Daoy (cell line): Measurements from ENCODE around the gene RADIL. TPM values are rescaled to one million over a fixed set of nuclear protein-coding genes. Genes with fewer than 3 reads are reported as not detected.
A peak's percentile ranks its signal among the peaks of the same experiment; 100 is the strongest.

ENCODE experiments used
- DNase-seq: peaks from one replicate; pipeline ENCODE4 v3.0.0-alpha.2; 2015; ENCODE audit warnings: low read depth
- total RNA-seq: library from RNA; depleted of rRNA; stranded (reverse); fragments of >200 nt; shearing (Covaris generic); gene quantifications from 2 replicates; pipeline ENCODE4 v1.2.3, GENCODE V29; 2014

RADIL gene
- total RNA-seq, 1 experiment from 2014 or later: 0.40 TPM

DNA sequence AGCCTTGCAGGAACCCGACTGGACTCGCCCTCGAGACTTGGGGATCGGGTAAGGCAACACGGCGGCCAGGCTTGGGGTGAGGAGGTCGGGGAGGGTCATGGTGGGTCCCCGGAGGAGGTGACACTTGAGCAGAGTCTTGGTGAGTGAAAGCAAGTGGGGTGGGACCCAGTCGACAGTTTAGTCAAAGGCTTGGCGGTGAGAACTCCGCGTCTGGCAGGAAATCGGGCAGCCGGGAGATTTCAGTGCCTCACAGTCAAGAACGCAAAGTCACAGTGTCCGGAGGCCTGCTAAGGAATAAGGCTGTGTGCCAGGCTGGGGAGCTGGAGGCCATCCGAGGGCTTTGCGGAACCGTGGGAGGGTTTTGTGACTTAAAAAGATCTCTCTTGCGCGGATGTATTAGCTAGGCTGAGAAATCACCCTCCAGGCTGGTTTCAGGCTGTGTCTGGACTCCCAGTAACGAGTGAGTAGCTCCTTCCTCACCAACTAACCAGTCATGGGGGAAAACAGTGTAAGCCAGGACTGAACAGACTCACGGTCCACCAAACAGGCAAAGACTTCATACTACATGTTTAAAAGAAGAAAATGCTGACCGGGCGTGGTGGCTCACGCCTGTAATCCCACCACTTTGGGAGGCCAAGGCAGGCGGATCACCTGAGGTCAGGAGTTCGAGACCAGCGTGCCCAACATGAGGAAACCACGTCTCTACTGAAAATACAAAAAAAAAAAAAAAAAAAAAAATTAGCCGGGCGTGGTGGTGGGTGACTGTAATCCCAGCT lies 107.5 kb downstream of the RADIL start:
- peak; percentile 47 for DNase-seq

DNA sequence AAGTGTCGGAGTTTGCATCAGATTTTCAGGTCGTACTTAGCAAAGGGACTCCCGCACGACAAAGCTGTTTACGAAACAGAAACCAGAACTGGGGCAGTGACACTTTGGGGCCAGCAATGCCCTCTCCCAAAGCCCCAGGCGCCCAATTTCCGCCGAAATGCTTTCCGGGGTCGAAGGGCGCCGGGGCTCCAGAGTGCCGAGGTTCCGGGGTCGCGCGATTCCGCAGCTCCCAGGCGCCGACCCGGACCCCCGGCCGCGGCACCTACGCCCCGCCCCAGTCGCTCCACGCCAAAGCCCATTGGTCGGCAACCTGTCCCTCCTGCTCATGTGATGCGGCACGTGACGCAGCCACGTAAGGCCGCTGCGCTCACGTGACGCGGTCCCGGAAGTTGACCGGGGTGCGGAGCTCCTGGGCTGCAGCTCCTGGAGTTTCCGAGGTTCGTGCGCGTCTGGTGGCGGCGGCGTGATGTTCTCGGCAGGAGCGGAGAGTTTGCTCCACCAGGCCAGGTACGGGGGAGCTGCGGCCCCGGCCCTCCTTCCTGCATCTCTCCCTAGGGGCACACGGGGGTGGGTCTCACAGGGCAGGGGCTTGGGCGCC lies 108.2 kb downstream of the RADIL start, which contains the start of gene AP5Z1:
Gene AP5Z1, plus strand, starts transcription at position 374 of the 598 bp plus-strand sequence. Its CDS starts 93 bp downstream, at position 467.
- peak; percentile 99 for DNase-seq

DNA sequence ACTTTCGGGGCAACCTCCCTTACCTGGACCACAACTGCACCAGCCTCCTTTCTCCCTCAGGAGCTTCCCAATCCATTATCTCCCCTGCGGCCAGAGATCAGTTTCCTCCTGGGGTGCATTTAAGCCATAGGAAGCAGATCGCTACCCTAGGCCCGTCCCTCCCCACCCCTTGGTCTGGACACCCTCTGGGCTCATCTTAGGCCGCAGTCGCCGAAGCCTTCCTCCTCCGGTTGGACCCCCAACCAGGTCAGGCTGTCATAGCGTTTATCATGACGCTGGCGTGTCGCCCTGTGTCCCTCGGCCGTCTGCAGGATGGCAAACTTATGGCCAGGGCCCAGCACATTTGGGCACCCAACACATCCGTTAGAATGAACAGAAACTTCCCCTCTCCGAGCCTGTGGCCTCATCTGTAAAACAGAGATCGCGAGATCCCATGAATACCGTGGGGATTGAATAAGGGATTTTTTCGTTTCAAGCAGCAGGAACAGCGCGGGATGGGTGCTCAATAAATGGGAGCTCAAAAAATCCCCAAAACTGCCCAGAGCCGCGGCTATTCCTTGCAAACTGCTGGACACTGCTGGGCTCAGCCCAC lies 108.8 kb downstream of the RADIL start:
- peak; percentile 63 for DNase-seq

DNA sequence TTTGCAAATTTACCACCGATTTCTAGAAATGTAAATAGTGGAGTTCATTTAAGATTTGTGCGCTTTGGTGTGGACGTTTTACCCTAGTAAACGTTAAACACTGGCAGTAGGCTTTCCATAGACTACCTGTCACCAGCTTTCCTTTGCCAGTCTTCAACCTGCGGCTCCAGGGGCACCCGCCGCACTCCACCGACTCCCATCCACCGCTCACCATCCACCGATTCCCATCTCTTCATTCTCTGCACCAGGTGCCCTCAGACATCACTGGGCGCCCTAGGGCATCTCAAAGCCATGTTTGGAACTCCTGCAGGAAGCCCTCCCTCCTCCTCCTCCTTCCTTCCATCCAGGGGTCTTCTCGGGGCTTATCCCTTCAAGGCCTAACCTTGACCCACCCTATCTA lies 109.5 kb downstream of the RADIL start:
- DNase-seq: no peak

DNA sequence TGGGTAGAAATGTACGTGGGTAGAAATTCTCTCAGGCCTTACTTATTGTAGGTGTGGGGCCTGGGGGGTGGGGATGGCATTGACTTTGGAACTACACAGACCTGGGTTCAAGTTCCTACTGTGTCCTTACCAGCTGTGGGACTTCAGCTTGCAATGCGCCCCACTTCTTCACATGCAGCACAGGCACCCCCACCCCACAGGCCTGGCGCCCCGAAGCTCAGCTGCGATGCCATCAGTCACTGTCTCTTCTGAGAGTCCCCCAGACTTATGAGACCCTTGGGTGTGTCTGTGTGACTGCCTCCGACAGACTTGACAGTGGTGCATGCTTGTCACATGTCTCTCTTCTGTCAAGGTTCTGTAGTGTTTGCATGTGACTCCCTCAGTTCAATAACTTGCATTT lies 111.2 kb downstream of the RADIL start:
- no peak for DNase-seq

DNA sequence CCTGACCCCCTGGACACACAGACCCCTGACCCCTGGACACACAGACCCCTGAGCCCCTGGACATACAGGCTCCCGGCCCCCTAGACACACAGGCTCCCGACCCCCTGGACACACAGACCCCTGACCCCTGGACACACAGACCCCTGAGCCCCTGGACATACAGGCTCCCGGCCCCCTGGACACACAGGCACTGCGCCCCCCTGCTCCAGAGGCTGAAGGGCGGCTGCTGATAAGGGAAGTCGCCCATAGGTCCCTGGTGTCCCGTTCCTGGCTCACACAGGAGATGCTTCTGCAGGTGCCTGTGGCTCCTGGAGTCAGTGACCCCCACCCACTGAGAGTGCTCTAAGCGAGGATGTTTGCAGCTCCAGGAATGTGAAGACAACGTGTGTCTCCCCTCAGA lies 111.8 kb downstream of the RADIL start:
- DNase-seq: no peak

DNA sequence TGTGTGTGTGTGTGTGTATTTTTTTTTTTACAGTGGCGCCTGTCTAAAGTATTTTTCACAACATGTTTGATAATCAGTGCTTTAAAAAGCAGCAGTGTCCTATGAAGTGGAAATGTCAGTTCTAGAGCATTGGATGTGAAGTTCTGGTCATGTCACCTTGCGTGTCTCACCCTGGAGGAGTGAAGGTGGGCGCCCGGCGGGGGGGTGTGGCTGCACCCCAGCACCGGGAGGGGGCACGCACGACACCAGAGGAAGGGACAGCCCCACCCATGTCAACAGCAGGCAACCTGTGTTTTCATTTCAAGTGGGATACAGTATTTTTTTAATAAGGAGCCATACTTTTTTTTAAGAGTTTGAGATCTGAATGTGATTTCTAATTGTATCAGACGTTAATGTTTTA lies 112.6 kb downstream of the RADIL start:
- no peak for DNase-seq

DNA sequence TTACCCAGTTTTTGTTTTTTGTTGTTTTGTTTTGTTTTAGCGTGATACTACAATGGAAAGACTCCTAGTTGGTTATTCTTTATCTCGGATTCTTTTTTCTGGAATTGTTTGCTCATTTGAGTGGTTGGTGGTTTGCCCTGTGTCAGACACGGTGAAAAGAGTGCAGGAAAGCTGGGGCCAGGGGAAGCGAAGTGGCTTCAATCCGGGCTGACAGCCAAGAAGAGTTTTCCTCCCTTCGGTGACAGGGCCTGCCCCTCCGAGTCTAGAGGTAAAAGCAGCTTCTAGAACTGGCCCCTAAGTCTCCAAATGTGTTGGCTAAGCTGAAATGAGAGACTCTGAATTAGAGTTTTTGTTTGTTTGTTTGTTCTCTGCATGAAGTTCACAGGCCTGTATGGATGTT lies 113.8 kb downstream of the RADIL start:
- DNase-seq: no peak

DNA sequence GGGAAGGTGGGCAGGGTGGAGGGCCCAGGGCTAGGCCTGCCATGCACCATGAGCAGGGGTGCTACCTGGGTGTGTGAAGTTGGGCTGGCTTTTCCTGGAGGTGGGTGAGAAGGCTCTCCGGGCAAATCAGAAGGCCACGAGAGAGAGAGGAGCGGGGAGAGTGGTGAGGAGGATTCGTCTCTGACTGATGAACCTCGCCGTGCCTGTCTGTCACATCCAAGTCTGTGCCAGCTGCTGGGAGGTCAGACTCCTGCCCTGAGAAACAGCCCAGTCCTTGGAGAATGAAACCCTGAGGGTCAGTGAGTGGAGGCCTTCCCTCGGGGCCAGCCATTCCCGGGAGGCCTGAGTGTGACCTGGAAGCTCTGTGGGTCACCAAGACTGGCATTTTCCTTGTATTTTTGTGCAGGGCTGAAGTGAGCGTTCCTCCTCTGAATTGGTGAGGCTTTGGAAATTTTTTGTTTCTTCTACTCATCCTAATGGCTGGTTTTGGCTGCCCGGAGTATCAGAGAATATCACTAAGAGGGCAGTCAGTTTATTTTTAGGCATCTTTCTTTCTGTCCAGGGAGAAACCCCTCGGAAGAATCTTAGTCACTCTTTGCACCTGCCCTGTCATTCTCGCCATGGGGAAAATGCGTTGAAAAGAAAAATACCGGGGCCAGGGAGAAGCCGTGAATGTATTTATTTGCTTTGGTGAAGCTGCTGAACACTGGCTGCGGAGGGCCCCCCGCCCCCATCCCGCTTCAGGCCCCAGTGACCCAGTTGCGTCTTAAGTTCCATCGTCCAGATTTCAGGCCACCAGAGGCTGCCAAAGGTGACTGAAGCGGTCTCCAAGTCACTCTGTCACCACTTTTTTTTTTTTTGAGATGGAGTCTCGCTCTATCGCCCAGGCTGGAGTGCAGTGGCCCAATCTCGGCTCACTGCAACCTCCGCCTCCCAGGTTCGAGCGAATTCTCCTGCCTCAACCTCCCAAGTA lies 114.6 kb downstream of the RADIL start:
- no peak for DNase-seq

DNA sequence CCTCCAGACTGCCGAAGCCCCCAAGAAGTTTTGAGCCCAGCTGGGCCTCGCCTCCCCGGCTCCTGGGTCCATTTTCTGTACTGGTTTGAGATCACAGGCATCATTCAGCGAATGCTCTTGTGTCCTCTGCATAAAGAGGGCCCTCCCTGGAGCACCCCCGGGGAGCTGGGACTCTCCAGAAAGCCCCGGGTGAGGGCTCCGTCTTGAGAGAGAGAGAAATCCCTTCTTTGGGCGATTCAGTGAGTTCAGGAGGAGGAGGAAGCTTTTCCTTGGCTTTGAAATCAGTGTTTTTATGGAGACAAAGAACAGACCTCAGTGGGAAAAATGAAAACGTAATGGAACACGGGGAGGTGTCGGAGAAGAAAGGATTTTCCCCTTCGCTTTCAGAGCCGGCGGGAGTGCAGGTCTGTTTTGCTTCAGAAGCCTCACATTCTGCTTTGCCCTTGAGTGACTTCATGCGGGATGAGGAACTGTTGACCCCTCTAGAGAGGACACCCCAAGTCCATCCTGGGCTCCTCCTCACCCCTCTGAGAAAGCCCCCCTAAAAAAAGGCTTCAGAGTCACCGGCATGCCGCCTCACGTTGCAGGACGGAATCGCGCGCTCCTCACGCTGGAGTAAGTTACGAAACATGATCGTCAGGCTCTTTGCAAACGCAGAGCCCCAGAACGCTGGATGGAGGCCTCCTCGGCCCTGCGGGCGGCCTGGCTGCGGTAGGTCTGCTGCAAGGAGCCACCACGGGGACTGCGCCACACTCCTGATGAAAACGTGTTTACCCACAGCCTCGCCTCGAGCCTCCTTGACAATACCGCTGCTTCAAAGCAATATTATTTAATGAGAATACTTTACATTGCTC lies 116.6 kb downstream of the RADIL start:
- DNase-seq: no peak

DNA sequence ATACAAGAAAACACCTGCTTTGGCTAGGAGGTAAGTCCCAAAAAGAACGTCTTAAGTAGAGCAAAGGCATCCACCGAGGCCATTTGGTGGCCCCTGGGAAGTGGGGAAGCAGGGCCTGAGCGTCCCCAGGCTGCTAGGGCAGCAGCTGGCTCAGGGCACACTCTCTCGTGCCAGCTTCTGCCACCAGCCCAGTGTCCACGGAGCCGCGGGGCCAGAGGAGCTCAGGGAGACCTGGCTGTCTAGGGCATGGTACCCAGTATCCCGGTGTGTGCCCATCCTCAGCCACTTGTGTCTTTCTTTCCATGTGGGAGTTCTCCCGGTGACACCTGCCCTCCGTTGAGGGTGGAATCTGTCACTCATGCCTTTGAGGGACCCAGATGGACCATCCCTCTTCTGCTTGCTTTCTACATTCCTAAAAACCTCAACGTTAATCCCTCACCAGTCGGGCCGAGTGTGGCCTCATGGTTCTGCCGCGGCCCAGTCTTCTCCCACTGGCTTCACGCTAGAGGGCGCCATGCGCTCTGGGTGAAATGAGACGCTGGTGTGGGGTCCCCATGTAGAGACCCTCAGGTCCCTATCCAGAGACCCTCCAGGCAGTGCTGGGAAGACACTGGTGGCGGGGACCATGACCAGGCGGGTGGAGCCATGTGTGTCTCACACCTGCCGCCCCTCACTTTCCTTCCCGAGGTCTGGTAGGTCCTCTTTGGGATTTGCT lies 117.6 kb downstream of the RADIL start:
- no peak for DNase-seq

DNA sequence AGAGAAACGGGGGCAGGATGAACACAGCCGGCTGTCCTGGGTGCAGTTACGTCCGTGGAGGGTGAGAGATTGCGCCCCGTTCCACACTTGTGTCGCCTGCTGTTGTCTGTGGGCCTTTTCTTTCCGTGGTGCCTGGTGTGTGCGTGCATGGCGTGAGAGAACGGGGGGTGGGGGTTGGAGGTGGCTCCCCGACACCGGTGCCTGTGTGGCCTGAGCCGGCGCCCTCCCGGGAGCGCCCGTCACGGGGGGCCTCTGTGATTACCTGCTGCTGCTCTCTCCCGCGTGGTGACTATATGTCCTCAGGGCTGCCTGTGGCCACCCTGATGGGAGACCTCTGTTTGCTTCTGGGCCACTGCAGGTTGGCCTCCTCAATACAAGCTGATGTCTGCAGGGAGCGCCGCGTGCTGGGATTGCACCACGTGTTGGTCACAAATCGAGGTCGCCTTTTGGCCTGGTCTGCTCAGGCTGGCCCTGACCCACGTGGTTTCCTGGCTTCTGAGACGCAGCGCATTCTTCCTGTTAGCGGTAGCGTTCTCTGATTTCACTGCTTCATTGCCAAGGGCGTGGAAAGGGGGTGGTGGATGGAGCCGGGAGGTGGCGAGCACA lies 119.0 kb downstream of the RADIL start:
- no peak for DNase-seq

DNA sequence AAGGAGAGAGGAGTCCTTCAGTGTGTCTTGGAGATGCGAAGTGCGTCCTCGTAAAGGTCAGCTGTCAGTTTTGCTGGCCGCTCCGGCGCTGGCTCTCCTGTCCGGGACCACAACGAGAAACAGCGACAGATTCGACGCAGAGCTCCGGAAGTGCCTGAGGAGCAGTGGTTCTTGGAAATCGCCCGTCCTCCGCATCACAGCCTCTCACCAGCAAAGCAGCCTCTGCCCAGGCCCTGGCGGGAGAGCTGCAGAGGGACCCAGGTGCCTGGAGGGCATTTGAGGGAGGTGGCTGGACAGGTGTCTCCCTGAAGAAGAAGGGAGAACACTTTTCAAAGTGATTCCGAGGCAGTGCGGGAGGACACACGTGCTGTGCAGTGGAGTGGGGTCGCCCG lies 119.7 kb downstream of the RADIL start:
- no peak for DNase-seq

DNA sequence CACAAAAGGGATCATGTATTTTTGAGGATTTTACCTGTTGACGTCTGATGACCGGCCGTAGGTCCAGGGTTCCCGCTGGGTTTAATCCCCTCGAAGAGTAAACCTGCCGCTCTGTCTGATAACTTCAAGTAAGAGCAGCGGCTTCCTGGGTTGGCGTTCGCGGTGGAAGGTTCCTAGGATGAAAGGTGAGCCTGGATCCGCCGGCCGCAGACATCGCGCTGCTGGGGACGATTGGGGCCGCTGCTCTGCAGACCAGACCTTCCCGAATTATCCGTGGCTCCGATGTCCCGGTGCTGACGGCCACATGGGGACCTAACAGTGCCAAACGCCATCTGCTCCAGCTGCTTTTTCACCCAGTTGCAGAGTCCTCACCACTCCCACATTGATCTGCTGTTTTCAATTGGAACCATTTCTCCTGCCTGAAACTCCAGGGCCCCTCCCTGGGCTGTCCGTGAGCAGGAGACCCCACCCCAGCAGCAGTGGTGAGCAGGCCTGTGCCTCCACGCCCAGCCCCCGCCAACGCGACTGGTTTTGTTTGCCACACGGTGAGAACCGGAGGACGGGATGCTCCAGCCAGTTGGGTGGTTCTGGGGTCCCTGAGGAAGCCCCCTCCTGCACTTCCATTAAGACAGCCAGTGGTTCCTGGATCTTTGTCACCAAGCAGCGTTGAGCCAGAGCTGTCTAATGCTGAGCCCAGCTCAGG lies 120.3 kb downstream of the RADIL start:
- DNase-seq: no peak

DNA sequence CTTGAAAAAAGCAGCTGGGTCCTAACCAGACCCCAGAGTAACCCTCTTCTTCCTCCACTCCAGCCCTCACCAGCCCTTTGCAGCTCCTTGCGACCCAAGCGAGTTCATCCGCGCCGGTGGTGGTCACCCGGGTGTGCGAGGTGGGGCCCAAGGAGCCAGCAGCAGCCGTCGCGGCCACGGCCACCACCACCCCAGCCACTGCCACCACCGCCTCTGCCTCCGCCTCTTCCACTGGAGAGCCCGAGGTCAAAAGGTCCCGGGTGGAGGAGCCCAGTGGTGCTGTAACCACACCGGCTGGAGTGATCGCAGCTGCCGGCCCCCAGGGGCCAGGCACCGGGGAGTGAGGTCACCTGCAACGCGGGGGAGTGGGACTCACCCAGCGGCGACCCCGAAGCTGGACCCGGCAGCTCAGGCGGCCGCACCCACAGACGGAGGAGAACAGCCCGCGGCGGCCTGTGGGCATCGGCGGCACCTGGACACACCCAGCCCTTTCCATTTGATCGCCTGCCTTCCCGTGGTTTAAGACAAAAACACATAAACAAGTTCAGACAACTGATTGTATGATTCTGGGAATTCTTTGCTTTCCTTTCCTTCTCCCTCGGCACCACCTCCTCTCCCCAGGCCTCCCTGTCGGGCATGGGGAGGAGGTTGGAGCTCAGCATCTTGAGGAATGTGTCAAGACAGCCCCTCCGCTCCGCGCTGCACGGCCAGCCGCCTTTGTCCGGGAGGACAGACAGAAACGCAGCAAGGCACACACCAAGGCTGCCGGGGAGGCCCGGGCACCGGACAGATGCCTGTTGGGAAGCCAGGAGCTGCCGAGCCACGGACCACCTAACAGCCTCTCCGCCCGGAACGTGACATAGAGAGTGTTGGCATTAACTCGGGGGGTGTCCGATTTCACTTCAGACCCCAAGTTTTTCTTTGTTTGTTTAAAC lies 121.1 kb downstream of the RADIL start:
- no peak for DNase-seq

DNA sequence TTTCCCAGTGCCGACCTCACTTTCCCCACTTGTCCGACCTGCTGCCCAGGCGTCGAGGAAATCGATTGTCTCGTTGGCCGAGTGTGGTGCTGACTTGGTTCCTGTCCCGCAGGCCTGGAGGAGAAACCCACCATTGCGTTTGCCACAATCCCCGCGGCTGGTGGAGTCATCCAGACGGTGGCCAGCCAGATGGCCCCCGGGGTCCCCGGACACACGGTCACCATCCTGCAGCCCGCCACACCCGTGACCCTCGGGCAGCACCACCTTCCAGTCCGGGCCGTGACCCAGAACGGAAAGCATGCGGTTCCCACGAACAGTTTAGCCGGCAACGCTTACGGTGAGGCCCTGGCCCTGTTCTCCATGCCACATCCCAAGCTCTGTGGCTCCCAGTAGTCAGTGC lies 122.6 kb downstream of the RADIL start:
- no peak for DNase-seq

DNA sequence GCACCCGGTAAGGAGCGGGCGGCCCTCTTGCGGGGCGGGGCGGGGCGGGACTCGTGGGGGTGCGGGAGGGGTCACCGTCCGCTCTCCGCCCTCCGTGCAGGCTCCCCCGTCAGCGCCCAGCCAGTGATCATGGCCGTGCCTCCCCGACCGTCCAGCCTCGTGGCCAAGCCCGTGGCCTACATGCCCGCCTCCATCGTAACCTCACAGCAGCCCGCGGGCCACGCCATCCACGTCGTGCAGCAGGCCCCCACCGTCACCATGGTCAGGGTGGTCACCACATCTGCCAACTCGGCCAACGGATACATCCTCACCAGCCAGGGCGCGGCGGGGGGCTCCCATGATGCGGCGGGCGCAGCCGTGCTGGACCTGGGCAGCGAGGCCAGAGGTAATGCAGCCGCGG lies 124.3 kb downstream of the RADIL start:
- no peak for DNase-seq

DNA sequence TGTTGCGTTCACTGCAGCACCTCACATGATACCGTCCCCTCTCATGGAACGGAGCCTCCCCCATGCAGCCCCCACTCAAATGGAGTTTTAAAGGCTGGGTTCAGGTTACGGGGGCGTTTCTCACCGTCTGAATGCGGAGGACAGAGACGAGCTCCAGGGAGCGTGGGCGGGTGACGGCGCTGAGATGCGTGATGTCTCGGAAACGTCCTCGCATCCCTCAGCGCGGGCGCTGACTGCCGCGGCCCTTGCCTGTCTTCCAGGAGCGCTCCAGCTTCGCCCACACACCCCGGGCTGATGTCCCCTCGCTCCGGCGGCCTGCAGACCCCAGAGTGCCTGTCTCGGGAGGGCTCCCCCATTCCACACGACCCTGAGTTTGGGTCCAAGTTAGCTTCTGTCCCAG lies 124.7 kb downstream of the RADIL start:
- DNase-seq: no peak
